ENCODE measurements around the gene ACE. TPM values are rescaled to one million over a fixed set of nuclear protein-coding genes. Genes with fewer than 3 reads are reported as not detected.

ACE gene
- total RNA-seq, 2 donors from 2014 or later, result 4.3 to 7.0 TPM

GRCh38 chr17:63543822-63544420 lies 67.1 kb downstream of the ACE start:
- intact Hi-C loops (cut with DNase I), result no loop called here

DNA sequence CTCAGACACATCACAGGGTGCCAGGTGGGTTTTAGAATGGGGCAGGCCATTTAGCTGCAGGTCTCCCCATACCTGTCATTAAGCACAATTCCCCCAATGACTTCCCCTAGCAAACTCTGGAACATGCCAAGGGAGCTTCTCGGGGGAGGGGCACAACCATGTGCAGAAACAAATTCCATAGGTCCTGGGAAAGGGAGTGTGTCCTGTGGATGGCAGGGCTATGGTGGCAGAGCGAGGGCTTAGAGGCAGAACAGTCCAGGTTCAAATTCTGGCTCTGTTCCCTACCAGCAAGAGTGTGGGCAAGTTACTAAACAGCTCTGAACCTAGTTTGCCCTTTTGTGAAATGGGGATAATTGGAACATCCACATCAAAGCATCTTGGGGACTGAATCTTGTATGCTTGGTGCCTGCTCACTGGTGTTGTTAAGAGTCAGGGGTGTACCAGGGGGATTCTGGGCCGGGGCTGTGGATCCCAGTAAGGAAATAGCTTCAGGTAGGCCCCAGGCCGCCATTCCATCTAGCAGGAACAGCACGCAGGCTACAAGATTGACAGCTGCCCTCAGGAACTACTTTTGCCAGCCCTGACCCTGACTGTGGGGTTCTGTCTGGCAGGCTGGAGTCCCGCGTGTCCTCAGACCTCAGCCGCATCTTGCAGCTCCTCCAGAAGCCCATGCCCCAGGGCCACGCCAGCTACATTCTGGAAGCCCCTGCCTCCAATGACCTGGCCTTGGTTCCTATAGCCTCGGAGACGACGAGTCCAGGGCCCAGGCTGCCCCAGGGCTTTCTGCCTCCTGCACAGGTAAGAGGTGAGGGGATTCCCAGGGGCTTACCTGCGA lies 67.8 kb downstream of the ACE start:
- DNase-seq, result no peak
- no peak for ATAC-seq
- intact Hi-C loops (cut with DNase I), result no loop called here

More at GRCh38 chr17:63543822-63544420, 67.1 kb downstream of the ACE start:
- no peak for ATAC-seq
- DNase-seq, result no peak

DNA sequence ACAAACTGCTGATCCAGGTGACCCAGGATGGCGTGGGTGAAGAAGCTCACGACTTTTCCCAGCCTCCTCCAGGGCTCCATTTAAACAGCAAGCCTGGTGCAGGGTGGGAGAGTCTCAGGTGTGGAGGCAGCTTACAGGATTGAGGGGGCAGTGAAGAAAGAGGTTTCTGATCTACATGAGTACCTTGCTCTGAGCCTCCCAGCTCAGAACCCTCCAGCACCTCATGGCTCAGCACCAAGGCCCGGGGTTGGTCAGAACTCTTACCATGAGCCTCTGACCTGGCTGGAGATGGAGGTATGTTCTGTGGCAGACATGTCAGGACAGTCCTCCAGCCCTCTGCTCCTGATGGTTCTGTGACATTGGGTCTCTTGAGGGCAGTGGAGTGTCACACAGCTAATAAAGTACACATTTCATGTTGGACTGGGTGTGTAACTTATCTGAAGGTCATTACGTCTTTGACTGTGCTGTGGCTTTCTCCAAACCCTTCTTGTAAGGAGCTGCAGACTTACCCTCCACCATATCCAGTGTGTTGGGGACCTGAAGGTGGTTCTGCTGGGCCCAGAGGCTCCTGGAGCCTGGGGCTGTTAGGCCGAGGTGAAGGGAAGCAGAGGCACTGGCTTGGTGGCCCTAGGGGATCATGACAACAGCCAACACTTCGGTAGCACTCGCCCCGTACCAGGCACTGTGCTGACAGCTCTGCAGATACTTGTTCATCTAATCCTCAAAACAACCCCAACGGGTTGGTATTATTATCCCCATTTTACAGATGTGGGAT lies 69.6 kb downstream of the ACE start:
- intact Hi-C loops (cut with DNase I), result no loop called here
- no peak for ATAC-seq
- no peak for DNase-seq

- ATAC-seq, result no peak
- intact Hi-C loops (cut with DNase I), result no loop called here
- no peak for DNase-seq
Observed at GRCh38 chr17:63547083-63547523, 70.2 kb downstream of the ACE start.

Other genes with a start within 250 kb of the ACE start
- 10 to 100 TPM; 17.3 to 21.7 TPM for gene CYB561, start 30.8 kb upstream of the ACE start, total RNA-seq
- not detected for gene KCNH6, start 46.3 kb downstream of the ACE start, total RNA-seq
- 10 to 100 TPM; 43.5 to 49.5 TPM for gene DCAF7, start 73.4 kb downstream of the ACE start, total RNA-seq
- gene TACO1, start 123.8 kb downstream of the ACE start, total RNA-seq, result 10 to 100 TPM; 32.4 to 33.6 TPM
- gene MAP3K3, start 145.4 kb downstream of the ACE start, total RNA-seq, result 10 to 100 TPM; 38.2 to 45.3 TPM
- 1 to 10 TPM; 6.6 to 9.6 TPM for gene LIMD2, start 223.1 kb downstream of the ACE start, total RNA-seq

Data from left cardiac atrium (tissue), 4 donors.